Stomach (tissue), 9 donors: ENCODE measurements around the gene FAM20C. TPM values are rescaled to one million over a fixed set of nuclear protein-coding genes. Genes with fewer than 3 reads are reported as not detected.

Experiments used
- DNase-seq, 2 donors: peaks; one replicate each; pipeline versions ENCODE4 v3.0.0 to v3.0.0-alpha.2; 2013 to 2019
- H3K27ac ChIP-seq, 5 donors: fragments of 200-600 bp in 4 of 5; sonication (generic) in 4 of 5; one replicate each; pipeline ENCODE4 v1.5.1; 2013 to 2019; ENCODE audit warnings: mild to moderate bottlenecking in 1 of 5, moderate library complexity in 1 of 5
- H3K27me3 ChIP-seq, 3 donors: fragments of 200-600 bp; sonication (generic); one replicate each; pipeline ENCODE4 v1.5.1; 2017 to 2019; ENCODE audit warnings: mixed run types in 1 of 3
- H3K36me3 ChIP-seq, 4 donors: fragments of 200-600 bp; sonication (generic); 1 replicate in 3 of 4; 2 replicates in 1 of 4; pipeline ENCODE4 v1.5.1; 2016 to 2019
- H3K4me1 ChIP-seq, 4 donors: fragments of 200-600 bp; sonication (generic); one replicate each; pipeline ENCODE4 v1.5.1; 2016 to 2019
- H3K4me3 ChIP-seq, 4 donors: fragments of 200-600 bp; sonication (generic) in 3 of 4; one replicate each; pipeline ENCODE4 v1.5.1; 2016 to 2019; ENCODE audit warnings: mild to moderate bottlenecking in 1 of 4
- H3K9me3 ChIP-seq, 4 donors: fragments of 200-600 bp; sonication (generic); one replicate each; pipeline ENCODE4 v1.5.1; 2016 to 2019
- CTCF ChIP-seq, 7 experiments: fragments of 450-650 bp in 4 of 7; fragments of 200-600 bp in 3 of 7; sonication (generic) in 3 of 7; IDR thresholded peaks; one replicate each; pipeline ENCODE4 v1.5.1; 2016 to 2019; ENCODE audit warnings: antibody characterized with exemption in 7 of 7, control low read depth in 2 of 7, mild to moderate bottlenecking in 1 of 7
- EP300 ChIP-seq: sonication (generic); formaldehyde crosslinking; IDR thresholded peaks from one replicate; pipeline ENCODE4 v1.6.1; 2017; ENCODE audit warnings: antibody characterized with exemption
- POLR2A ChIP-seq, 4 donors: fragments of 450-650 bp; IDR thresholded peaks; one replicate each; pipeline ENCODE4 v1.6.1; 2016; ENCODE audit warnings: antibody characterized with exemption in 4 of 4, control low read depth in 2 of 4, mild to moderate bottlenecking in 1 of 4, moderate library complexity in 1 of 4
- POLR2AphosphoS5 ChIP-seq, 3 donors: sonication (generic); formaldehyde crosslinking; IDR thresholded peaks; one replicate each; pipeline ENCODE4 v1.6.1; 2016; ENCODE audit warnings: antibody characterized with exemption in 3 of 3
- WGBS, 5 donors: extraction: QIAGEN DNeasy Blood & Tissue Kit in 3 of 5; methylation state at CpG; one replicate each; pipeline versions ENCODE4 v1.1.5 to v1.1.7; 2013 to 2018; 5-methylcytosine and 5-hydroxymethylcytosine counted together
- intact Hi-C: fragments of 100-400 bp; cut with DNase I; formaldehyde crosslinking; loops from one replicate; pipeline ENCODE4 v1.15.1; 2023; ENCODE audit warnings: low total_unique reads
- polyA plus RNA-seq, 3 donors: library from polyadenylated mRNA; stranded (reverse); fragments of 200-250 nt; gene quantifications; one replicate each; pipeline ENCODE4 v1.2.3, GENCODE V29; 2013
- total RNA-seq, 5 donors: library from RNA; depleted of rRNA; stranded (reverse); fragments of >200 nt; gene quantifications; one replicate each; pipeline versions ENCODE4 v1.1.0 to v1.2.3, GENCODE V29; 2014 to 2016
- donor health status: healthy with polysubstance abuse.
- donor health status: Bipolar disorder and iron deficiency.
- donor health status: healthy.

Gene FAM20C
- total and polyA plus RNA-seq, 8 donors, result 19.1 to 89.8 (median 34.5) TPM

- H3K9me3 ChIP-seq, result peaks cover 0 to 25% (median 15%) of the 10 kb centered on the region in 4 donors
- H3K4me1 ChIP-seq, result no peaks in the 10 kb centered on the region
- H3K27me3 ChIP-seq, result peaks cover 0 to 24% (median 0%) of the 10 kb centered on the region in 3 donors
- H3K27ac ChIP-seq, result no peak overlapping the region
- 85 to 96% (median 89%) methylated on average over 4 of the region's 4 CpGs for WGBS, 5 donors
- no peak overlapping the region for H3K4me3 ChIP-seq
- no peaks in the 10 kb centered on the region for H3K36me3 ChIP-seq
- no peak for TF ChIP-seq CTCF (IDR thresholded peaks at IDR 0.05)
- no peak for TF ChIP-seq POLR2AphosphoS5 (IDR thresholded peaks at IDR 0.05)
- TF ChIP-seq EP300, result no peak
- TF ChIP-seq POLR2A (IDR thresholded peaks at IDR 0.05), result no peak
- DNase-seq, result no peak
- intact Hi-C loops, result no loop called here
Observed at GRCh38 chr7:277228-277627, 84.9 kb downstream of the FAM20C start.

- H3K36me3 ChIP-seq, result no peaks in the 10 kb centered on the region
- H3K4me3 ChIP-seq, result no peak overlapping the region
- H3K4me1 ChIP-seq, result no peaks in the 10 kb centered on the region
- intact Hi-C loops, result no loop called here
- peaks cover 0 to 24% (median 7%) of the 10 kb centered on the region in 4 donors for H3K9me3 ChIP-seq
- no peak overlapping the region for H3K27ac ChIP-seq
- TF ChIP-seq POLR2AphosphoS5 (IDR thresholded peaks at IDR 0.05) (no peak), EP300 (no peak), CTCF (IDR thresholded peaks at IDR 0.05) (no peak), POLR2A (IDR thresholded peaks at IDR 0.05) (no peak)
- WGBS, 5 donors, result 84 to 90% (median 85%) methylated on average over 5 of the region's 5 CpGs
- H3K27me3 ChIP-seq, result peaks cover 0 to 31% (median 0%) of the 10 kb centered on the region in 3 donors
- no peak for DNase-seq
Observed at GRCh38 chr7:278081-278480, 85.7 kb downstream of the FAM20C start.

- no peak for TF ChIP-seq POLR2A (IDR thresholded peaks at IDR 0.05)
- intact Hi-C loops, result no loop called here
- no peaks in the 10 kb centered on the region for H3K36me3 ChIP-seq
- H3K27me3 ChIP-seq, result peaks cover 0 to 38% (median 0%) of the 10 kb centered on the region in 3 donors
- 70 to 88% (median 86%) methylated on average over 8 to 10 of the region's 10 CpGs for WGBS, 5 donors
- no peak overlapping the region for H3K27ac ChIP-seq
- no peak for DNase-seq
- peaks cover 0 to 14% (median 0%) of the 10 kb centered on the region in 4 donors for H3K9me3 ChIP-seq
- no peaks in the 10 kb centered on the region for H3K4me1 ChIP-seq
- H3K4me3 ChIP-seq, result no peak overlapping the region
Observed at GRCh38 chr7:279821-280220, 87.5 kb downstream of the FAM20C start.

GRCh38 chr7:280461-280860 is 88.1 kb downstream of the FAM20C start:
- Histone ChIP-seq H3K4me3 (no peak overlapping the region), H3K27ac (no peak overlapping the region), H3K4me1 (no peaks in the 10 kb centered on the region), H3K27me3 (peaks cover 0 to 44% (median 0%) of the 10 kb centered on the region in 3 donors), H3K36me3 (no peaks in the 10 kb centered on the region), H3K9me3 (peaks cover 0 to 14% (median 0%) of the 10 kb centered on the region in 4 donors)
- DNase-seq, result no peak
- intact Hi-C loops, result no loop called here
- no peak for TF ChIP-seq CTCF (IDR thresholded peaks at IDR 0.05)
- no peak for TF ChIP-seq POLR2AphosphoS5 (IDR thresholded peaks at IDR 0.05)
- TF ChIP-seq EP300, result no peak
- no peak for TF ChIP-seq POLR2A (IDR thresholded peaks at IDR 0.05)
- 69 to 73% (median 72%) methylated on average over 11 of the region's 11 CpGs for WGBS, 5 donors

- Histone ChIP-seq H3K36me3 (no peaks in the 10 kb centered on the region), H3K4me1 (no peaks in the 10 kb centered on the region), H3K4me3 (no peak overlapping the region), H3K27ac (no peak overlapping the region), H3K9me3 (peaks cover 0 to 7% (median 0%) of the 10 kb centered on the region in 4 donors), H3K27me3 (peaks cover 0 to 50% (median 5%) of the 10 kb centered on the region in 3 donors)
- intact Hi-C loops, result no loop called here
- WGBS, 5 donors, result 92 to 98% (median 93%) methylated on average over 8 of the region's 8 CpGs
- DNase-seq, result no peak
- no peak for TF ChIP-seq POLR2AphosphoS5 (IDR thresholded peaks at IDR 0.05)
- no peak for TF ChIP-seq POLR2A (IDR thresholded peaks at IDR 0.05)
- TF ChIP-seq CTCF (IDR thresholded peaks at IDR 0.05), result no peak
- no peak for TF ChIP-seq EP300
Observed at GRCh38 chr7:281637-282036, 89.3 kb downstream of the FAM20C start.
